Bronchial epithelial cell (primary cell): Measurements from ENCODE around the gene CIITA. TPM values are rescaled to one million over a fixed set of nuclear protein-coding genes. Genes with fewer than 3 reads are reported as not detected.

ENCODE experiments used
- DNase-seq: peaks from one replicate; pipeline ENCODE4 v3.0.0-alpha.2; 2010; ENCODE audit warnings: low read depth
- FAIRE-seq: peaks from 2 replicates; lab custom pipeline; 2011; peaks lifted over from hg19 to GRCh38; lab: Jason Lieb, UNC
- H3K27me3 ChIP-seq: 2 replicates; pipeline ENCODE4 v1.5.1; 2011; ENCODE audit warnings: low read length; ENCODE audit not compliant: control insufficient read depth, insufficient read depth
- H3K36me3 ChIP-seq: 2 replicates; pipeline ENCODE4 v1.5.1; 2011; ENCODE audit warnings: low read length; ENCODE audit not compliant: control insufficient read depth, insufficient read depth
- H3K4me3 ChIP-seq: 2 replicates; pipeline ENCODE4 v1.5.1; 2011; ENCODE audit warnings: mild to moderate bottlenecking, low read depth, low read length, control low read depth
- CTCF ChIP-seq: IDR thresholded peaks from 2 replicates; pipeline ENCODE4 v1.5.1; 2011; ENCODE audit warnings: mild to moderate bottlenecking, moderate library complexity, low read length, control low read depth, inconsistent platforms; ENCODE audit not compliant: insufficient read depth, severe bottlenecking
- total RNA-seq: library from RNA; depleted of rRNA; stranded (reverse); fragments of >200 nt; gene quantifications from 2 replicates; pipeline ENCODE4 v1.2.1, GENCODE V29; 2014

CIITA gene
- total RNA-seq, 1 donor from 2014 or later: not detected

GRCh38 chr16:10836174-10836853 is 40.7 kb upstream of the CIITA start:
- Histone ChIP-seq H3K27me3 (peaks cover 5% of the 10 kb centered on the region), H3K4me3 (no peak overlapping the region), H3K36me3 (no peaks in the 10 kb centered on the region)
- FAIRE-seq (no peak), DNase-seq (no peak)
- TF ChIP-seq CTCF: no peak

- FAIRE-seq (no peak), DNase-seq (no peak)
- Histone ChIP-seq H3K4me3 (no peak overlapping the region), H3K36me3 (no peaks in the 10 kb centered on the region), H3K27me3 (peaks cover 6% of the 10 kb centered on the region)
- TF ChIP-seq CTCF: no peak
Measured at GRCh38 chr16:10838621-10839278, 38.3 kb upstream of the CIITA start.

- no peak for DNase-seq
- no peak for FAIRE-seq
- peaks cover 6% of the 10 kb centered on the region for H3K27me3 ChIP-seq
- no peak for TF ChIP-seq CTCF
- no peak overlapping the region for H3K4me3 ChIP-seq
- no peaks in the 10 kb centered on the region for H3K36me3 ChIP-seq
Measured at GRCh38 chr16:10839279-10839666, 37.7 kb upstream of the CIITA start.

GRCh38 chr16:10840703-10841102 is 36.3 kb upstream of the CIITA start:
- no peak for TF ChIP-seq CTCF
- Histone ChIP-seq H3K36me3 (no peaks in the 10 kb centered on the region), H3K27me3 (peaks cover 6% of the 10 kb centered on the region), H3K4me3 (no peak overlapping the region)
- DNase-seq (no peak), FAIRE-seq (no peak)

- H3K36me3 ChIP-seq: no peaks in the 10 kb centered on the region
- no peaks in the 10 kb centered on the region for H3K27me3 ChIP-seq
- FAIRE-seq (no peak), DNase-seq (no peak)
- no peak for TF ChIP-seq CTCF
- H3K4me3 ChIP-seq: no peak overlapping the region
Measured at GRCh38 chr16:10846213-10846998, 30.6 kb upstream of the CIITA start.
